H54 (cell line): ENCODE measurements around the gene PLPP7.
"Not testable (repeated sequence)": the region's sequence is repeated elsewhere in the genome, so short reads cannot be mapped to it uniquely, and the experiment has no call there.

ENCODE experiments used
- DNase-seq: peaks from one replicate; pipeline ENCODE4 v3.0.0; 2011; ENCODE audit warnings: low spot score, mixed read lengths; ENCODE audit not compliant: insufficient read length
- FAIRE-seq: peaks from 3 replicates; lab custom pipeline; 2011; peaks lifted over from hg19 to GRCh38; lab: Jason Lieb, UNC
- POLR2A ChIP-seq: IDR thresholded peaks from 2 replicates; pipeline ENCODE4 v1.6.1; 2011; ENCODE audit warnings: low read depth, mild to moderate bottlenecking, low read length

PLPP7 gene

GRCh38 chr9:131289301-131290035 lies at the start of gene PLPP7:
Gene PLPP7 (plus strand): TSS chr9:131289723. CDS start chr9:131289998, 275 bp downstream.
- DNase-seq (no peak), FAIRE-seq (no peak)
- TF ChIP-seq POLR2A: no peak

GRCh38 chr9:131240047-131240921 lies 49.2 kb upstream of the PLPP7 start:
- FAIRE-seq (no peak), DNase-seq (no peak)
- TF ChIP-seq POLR2A: no peak

DNA sequence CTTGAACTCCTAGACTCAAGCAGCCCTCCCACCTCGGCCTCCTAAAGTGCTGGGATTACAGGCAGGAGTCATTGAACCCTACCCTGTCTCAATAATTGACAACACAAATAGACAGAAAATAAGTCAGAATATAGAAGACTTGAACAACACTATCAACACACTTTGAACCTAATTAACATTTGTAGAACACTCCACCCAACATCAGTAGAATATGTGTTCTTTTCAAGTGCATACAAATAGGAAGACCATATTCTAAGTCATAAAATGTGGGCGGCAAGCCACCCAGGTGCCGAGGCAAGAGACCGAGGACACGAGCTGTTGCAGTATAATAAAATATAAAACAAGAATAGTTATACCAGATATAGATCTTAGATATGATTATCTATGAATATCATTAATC lies 45.2 kb upstream of the PLPP7 start:
- not testable (repeated sequence) for DNase-seq, FAIRE-seq

GRCh38 chr9:131246618-131247017 lies 42.9 kb upstream of the PLPP7 start:
- no peak for FAIRE-seq

GRCh38 chr9:131252120-131252519 lies 37.4 kb upstream of the PLPP7 start:
- DNase-seq: no peak
- no peak for TF ChIP-seq POLR2A
- no peak for FAIRE-seq

More at GRCh38 chr9:131246618-131247017, 42.9 kb upstream of the PLPP7 start:
- TF ChIP-seq POLR2A: no peak
- no peak for DNase-seq

DNA sequence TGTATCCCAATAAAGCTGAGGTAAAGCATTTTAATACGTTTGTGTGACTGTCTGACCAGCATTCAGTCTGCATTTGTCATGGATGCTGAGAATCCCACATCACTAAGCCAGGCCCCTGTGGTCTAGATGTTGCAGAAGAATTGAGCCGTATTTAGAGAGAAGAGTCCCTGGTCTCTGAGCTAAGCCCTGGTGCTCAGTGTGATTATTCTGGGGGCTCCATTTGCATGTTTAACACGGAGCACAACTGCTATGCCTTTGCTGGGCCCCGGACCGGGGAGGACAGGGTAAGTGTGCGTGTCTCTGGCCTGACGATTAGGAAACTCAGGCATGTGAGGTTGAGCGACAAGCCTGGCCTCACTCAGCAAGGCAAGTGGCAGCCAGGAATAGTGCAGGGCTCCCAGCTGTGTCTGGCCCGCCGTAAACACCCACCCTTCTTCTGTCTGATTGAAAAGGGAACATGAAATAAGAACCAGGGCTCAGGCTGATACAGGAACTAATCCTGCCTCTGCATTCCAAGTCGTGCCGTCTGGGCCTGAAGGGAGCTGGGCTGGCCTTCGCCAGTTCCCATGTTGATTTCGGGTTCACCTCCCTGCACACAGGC lies 35.5 kb upstream of the PLPP7 start:
- FAIRE-seq: no peak
- DNase-seq: no peak
- no peak for TF ChIP-seq POLR2A

DNA sequence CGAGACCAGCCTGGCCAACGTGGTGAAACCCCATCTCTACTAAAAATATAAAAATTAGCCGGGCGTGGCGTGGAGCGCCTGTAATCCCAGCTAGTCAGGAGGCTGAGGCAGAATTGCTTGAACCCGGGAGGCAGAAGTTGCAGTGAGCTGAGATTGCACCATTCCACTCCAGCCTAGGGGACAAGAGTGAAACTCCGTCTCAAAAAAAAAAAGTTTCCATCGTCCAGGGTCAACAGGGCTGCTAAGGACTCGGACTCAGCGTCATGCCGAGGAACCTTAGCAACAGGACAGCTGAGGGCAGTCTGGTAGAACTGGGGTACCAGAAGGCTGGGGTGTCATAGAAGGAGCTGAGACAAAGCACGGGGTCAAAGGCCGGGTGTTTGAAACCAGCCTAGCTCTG lies 34.9 kb upstream of the PLPP7 start:
- no peak for FAIRE-seq
- no peak for DNase-seq
- no peak for TF ChIP-seq POLR2A

GRCh38 chr9:131255676-131256197 lies 33.8 kb upstream of the PLPP7 start:
- FAIRE-seq: no peak

GRCh38 chr9:131257266-131258025 lies 32.1 kb upstream of the PLPP7 start:
- DNase-seq (no peak), FAIRE-seq (no peak)
- TF ChIP-seq POLR2A: no peak

More at GRCh38 chr9:131255676-131256197, 33.8 kb upstream of the PLPP7 start:
- no peak for TF ChIP-seq POLR2A
- DNase-seq: no peak

- no peak for FAIRE-seq
- DNase-seq: no peak
- TF ChIP-seq POLR2A: no peak
Measured at GRCh38 chr9:131258186-131258585, 31.3 kb upstream of the PLPP7 start.

GRCh38 chr9:131258698-131259431 lies 30.7 kb upstream of the PLPP7 start:
- DNase-seq (no peak), FAIRE-seq (no peak)
- no peak for TF ChIP-seq POLR2A

DNA sequence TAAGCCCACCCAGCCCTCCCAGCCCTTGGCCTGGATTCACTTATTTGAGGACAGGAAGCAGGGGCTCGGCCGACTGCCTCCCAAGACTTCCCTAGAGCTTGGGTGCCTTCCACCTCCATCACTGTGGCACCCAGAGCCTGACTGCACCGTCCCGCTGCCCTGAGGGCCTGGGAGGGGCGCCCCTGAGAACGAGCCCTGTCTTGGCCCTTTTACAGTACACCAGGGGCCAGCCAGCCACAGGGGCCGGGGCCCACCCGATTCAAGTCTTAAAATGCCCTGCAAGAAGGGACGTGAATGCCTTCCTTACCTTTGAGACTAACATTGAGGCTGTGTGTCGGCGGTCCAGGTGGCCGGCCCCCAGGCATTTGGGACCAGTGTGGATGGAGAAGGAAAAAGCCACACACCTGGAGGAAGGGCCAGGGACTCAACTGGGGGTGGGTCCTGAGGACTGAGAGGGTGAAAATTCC lies 30.1 kb upstream of the PLPP7 start:
- no peak for FAIRE-seq
- TF ChIP-seq POLR2A: no peak
- no peak for DNase-seq
